SK-N-MC (cell line): ENCODE measurements around the gene DOCK9.

Experiments
- EZH2 ChIP-seq: fragments of 200-600 bp; sonication (generic); IDR thresholded peaks from one replicate; pipeline ENCODE4 v1.6.1; 2017; ENCODE audit warnings: antibody characterized with exemption
- POLR2AphosphoS5 ChIP-seq: IDR thresholded peaks from 2 replicates; pipeline ENCODE4 v1.6.1; 2012; ENCODE audit warnings: mild to moderate bottlenecking, low read depth, low read length, borderline replicate concordance

- TF ChIP-seq POLR2AphosphoS5 (no peak), EZH2 (no peak)
Observed at GRCh38 chr13:98846986-98847385, 130.9 kb downstream of the DOCK9 start.
